ENCODE measurements around the gene CELF4.

CELF4 gene

GRCh38 chr18:37565977-37566478 is 430 bp upstream of the CELF4 start:
- TF ChIP-seq GATA3 (IDR thresholded peaks at IDR 0.05; ENCODE audit: low read depth, low read length) (no peak), GATA2 (IDR thresholded peaks at IDR 0.05; ENCODE audit: low read depth, low read length) (no peak)

- no peak for TF ChIP-seq GATA3 (IDR thresholded peaks at IDR 0.05; ENCODE audit: low read depth, low read length)
- TF ChIP-seq GATA2 (IDR thresholded peaks at IDR 0.05; ENCODE audit: low read depth, low read length), result no peak
These were observed 892 bp downstream of the CELF4 start for GRCh38 chr18:37564711-37565100.

- TF ChIP-seq GATA3 (IDR thresholded peaks at IDR 0.05; ENCODE audit: low read depth, low read length), result no peak
- TF ChIP-seq GATA2 (IDR thresholded peaks at IDR 0.05; ENCODE audit: low read depth, low read length), result no peak
These were observed 1.6 kb downstream of the CELF4 start for GRCh38 chr18:37563931-37564392.

- no peak for TF ChIP-seq GATA3 (IDR thresholded peaks at IDR 0.05; ENCODE audit: low read depth, low read length)
- TF ChIP-seq GATA2 (IDR thresholded peaks at IDR 0.05; ENCODE audit: low read depth, low read length), result no peak
These were observed 3.6 kb downstream of the CELF4 start for GRCh38 chr18:37561986-37562385.

- no peak for TF ChIP-seq GATA3 (IDR thresholded peaks at IDR 0.05; ENCODE audit: low read depth, low read length)
- TF ChIP-seq GATA2 (IDR thresholded peaks at IDR 0.05; ENCODE audit: low read depth, low read length), result no peak
These were observed 5.6 kb downstream of the CELF4 start for GRCh38 chr18:37560003-37560402.

- no peak for TF ChIP-seq GATA3 (IDR thresholded peaks at IDR 0.05; ENCODE audit: low read depth, low read length)
- no peak for TF ChIP-seq GATA2 (IDR thresholded peaks at IDR 0.05; ENCODE audit: low read depth, low read length)
These were observed 6.4 kb downstream of the CELF4 start for GRCh38 chr18:37559194-37559593.

DNA sequence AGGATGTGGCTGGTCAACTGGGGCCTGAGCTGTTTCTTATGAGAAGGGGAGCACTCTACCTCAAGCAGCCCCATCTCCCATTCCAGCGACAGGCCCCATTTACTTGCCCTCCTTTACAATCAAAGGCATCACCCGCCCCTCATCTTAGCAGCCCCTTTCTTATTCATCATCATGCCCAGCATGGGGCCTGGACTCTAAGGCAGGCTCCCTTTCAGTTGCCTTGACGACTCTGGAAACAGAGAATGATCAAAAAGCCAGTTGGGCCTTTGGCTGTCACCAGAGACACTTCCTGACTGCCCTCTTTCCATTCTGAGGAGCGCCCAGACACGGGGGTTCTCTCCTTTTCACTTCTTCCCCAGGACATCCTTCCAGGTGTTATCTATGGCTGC is 11.2 kb downstream of the CELF4 start:
- no peak for TF ChIP-seq GATA2 (IDR thresholded peaks at IDR 0.05; ENCODE audit: low read depth, low read length)
- no peak for TF ChIP-seq GATA3 (IDR thresholded peaks at IDR 0.05; ENCODE audit: low read depth, low read length)

- no peak for TF ChIP-seq GATA2 (IDR thresholded peaks at IDR 0.05; ENCODE audit: low read depth, low read length)
- no peak for TF ChIP-seq GATA3 (IDR thresholded peaks at IDR 0.05; ENCODE audit: low read depth, low read length)
These were observed 11.8 kb downstream of the CELF4 start for GRCh38 chr18:37553633-37554398.

DNA sequence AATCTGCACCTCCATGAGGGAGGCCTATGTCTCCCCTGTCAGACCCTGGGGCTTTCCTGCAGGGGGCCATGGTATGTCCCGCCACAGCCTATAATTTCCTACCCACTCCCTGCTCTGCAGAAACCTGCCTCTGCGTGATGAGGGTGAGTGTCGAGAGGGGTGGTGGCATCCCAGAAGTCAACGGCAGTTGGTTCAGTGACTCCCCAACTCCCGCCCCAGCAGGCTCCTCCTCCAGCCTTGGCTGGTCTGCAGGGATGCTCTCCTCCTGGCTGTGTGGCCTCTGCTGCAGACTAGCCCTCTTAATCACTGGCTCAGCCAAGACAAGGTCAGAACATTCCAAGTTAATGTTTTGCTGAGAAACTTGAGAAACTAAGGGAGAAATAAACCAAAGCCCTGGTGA is 13.3 kb downstream of the CELF4 start:
- TF ChIP-seq GATA2 (IDR thresholded peaks at IDR 0.05; ENCODE audit: low read depth, low read length) (no peak), GATA3 (IDR thresholded peaks at IDR 0.05; ENCODE audit: low read depth, low read length) (no peak)

DNA sequence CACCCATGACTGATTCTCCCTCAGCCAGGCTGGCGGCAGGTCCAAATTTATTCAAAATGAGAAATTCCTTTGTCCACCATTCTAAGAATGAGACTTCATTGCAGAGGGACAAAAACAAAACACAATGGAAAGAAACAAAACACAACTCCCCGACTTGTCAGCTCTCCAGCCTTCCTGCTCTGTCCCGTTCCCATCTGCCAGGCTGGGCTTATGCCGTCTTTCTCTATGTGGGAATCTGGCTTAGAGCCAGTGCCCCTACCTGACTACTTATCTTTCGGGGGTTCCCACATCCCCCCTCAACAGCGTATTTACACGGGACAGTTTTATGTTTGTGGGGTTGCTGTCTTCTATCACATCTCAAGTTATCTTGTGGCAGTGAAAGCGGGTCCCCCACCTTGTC is 13.8 kb downstream of the CELF4 start:
- TF ChIP-seq GATA2 (IDR thresholded peaks at IDR 0.05; ENCODE audit: low read depth, low read length) (no peak), GATA3 (IDR thresholded peaks at IDR 0.05; ENCODE audit: low read depth, low read length) (no peak)

- TF ChIP-seq GATA3 (IDR thresholded peaks at IDR 0.05; ENCODE audit: low read depth, low read length), result no peak
- TF ChIP-seq GATA2 (IDR thresholded peaks at IDR 0.05; ENCODE audit: low read depth, low read length), result no peak
These were observed 14.3 kb downstream of the CELF4 start for GRCh38 chr18:37551249-37551648.

DNA sequence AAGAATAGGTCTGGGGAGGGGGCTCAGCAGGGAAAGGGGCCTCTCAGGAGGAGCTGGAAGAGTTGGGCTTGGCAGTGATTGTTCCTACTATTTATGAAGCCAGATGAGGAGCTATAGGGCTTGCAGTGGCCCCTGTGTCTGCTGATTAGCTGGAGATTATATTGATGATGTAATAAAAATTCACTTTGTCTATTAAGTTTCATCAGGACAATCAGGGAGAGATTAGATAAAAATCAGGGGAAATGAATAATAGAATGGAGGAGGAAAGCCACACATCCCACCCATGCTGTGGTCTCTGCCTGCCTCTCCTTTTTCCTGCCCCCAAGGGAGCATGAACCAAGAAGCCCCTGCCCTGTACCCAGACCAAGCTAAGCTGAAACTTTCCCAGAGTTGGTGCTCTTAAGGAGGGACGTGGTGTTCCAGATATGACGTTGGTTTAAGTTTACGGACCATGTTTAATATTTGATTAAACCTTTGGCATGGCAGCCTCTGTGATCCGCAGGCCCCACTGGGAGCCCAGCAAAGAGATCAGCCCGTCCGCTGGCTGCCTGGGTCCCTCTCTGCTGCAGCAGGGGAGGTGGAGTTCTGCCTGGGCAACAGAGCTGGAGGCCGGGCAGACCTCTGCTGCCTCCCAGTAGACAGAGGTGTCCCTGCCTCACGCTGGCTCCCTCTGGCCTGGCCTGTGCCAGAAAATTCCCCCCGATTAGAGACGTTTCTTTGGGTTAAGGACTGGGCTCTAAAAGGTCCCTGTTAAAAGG is 15.3 kb downstream of the CELF4 start:
- TF ChIP-seq GATA2 (IDR thresholded peaks at IDR 0.05; ENCODE audit: low read depth, low read length) (peak; percentile 81), GATA3 (IDR thresholded peaks at IDR 0.05; ENCODE audit: low read depth, low read length) (peak; percentile 85)

DNA sequence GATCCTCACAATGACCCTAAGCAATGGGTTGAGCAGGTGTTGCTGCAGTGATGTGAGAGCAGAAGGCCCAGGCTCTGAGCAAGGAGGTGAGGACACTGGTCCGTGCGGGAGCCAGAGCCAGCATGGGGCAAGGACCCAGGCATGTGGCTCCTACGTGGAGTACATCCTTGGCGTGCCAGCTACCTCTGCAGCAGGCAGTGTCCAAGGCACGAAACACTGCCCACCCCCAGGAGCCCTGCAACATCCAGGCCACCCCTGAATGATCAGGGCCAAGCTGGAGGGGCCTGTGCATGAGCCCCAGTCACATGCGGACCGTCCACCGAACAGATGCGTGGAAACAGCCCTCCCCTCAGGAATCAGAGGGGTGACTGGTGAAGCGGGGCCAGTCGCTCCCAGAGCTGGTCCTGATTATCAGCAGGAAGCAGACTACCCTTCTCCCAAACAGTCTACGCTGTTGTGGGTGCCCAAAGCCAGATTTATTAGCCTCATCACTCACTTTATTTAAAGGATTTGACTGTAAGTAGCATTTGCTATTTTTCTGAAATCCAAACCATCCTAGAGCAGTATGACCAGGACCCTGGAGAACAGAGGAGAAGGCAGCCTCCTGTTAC is 16.8 kb downstream of the CELF4 start:
- TF ChIP-seq GATA3 (IDR thresholded peaks at IDR 0.05; ENCODE audit: low read depth, low read length), result no peak
- TF ChIP-seq GATA2 (IDR thresholded peaks at IDR 0.05; ENCODE audit: low read depth, low read length), result 0 out of 2 replicates have a peak, but pooled peaks have one; percentile 28

DNA sequence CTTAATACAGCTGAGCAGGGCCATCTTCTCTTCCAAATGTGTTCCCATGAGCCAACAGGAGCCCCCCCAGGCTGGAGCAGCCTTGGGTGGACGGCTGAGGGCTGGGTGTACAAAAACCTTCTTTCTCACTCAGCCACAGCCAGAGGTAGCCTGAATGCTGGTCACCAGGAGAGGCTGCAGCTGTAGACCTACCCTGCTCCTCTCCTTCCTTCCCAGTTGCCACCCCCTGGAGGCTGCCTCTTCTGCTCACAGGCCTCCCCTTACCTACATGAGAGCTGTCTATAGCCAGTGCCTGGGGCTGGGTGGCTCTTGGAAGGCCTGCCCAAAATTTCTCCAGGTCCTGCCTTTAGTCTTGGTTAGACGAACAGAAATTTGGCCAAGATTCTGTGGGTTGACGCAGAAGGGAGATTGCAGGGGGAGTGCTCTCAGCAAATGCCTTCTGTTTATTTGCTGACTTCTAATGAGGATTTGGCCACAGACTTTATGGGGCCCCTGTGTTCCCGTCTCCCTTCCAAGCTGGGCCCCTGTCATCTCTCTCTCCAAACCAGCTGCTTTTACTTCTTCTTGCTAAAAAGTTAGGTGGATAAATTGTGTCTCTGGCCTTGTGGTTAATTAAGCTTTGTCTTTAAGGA is 18.3 kb downstream of the CELF4 start:
- TF ChIP-seq GATA3 (IDR thresholded peaks at IDR 0.05; ENCODE audit: low read depth, low read length), result no peak

All from SH-SY5Y (cell line).